ENCODE data around the gene SRGAP3. TPM values are rescaled to one million over a fixed set of nuclear protein-coding genes. Genes with fewer than 3 reads are reported as not detected.

The SRGAP3 gene
- total and polyA plus RNA-seq, 2 donors: 3.9 to 4.4 TPM

DNA sequence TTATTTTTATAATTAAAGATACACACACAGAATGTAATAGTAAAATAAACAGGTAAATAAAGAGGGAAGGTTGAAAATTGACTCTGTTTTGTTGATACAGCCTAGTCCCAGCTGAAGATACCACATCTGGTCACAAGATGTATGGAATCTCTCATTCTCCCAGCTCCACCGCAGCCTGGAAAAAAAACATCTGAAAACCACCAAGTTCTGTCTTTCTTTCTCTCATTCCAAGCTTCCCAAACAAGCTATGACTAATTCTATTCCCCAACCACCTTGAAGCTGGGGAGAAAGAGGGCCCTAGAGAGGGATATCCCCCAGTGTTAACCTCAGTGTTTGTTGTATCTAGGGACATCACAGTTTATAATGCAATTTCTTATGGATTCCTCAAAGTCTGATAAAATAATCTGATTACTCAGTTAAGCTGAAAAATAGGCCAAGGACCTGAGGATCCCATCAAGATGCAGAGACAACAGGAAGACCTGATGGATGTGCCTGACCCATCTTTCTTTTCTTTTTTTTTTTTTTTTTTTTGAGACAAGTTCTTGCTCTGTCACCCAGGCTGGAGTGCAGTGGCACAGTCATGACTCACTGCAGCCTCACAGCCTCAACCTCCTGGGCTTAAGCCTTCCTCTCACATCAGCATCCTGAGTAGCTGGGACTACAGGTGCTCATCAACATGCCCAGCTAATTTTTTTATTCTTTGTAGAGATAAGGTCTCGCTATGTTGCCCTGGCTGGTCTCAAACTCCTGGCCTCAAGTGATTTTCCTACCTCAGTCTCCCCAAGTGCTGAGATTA is 38.1 kb downstream of the SRGAP3 start:
- H3K4me1 ChIP-seq (ENCODE audit: control insufficient read depth in 2 of 2, insufficient read depth in 2 of 2, low read length in 2 of 2): peaks cover 0 to 13% of the 10 kb centered on the region in 2 donors
- 92% methylated on average over 2 of the region's 2 CpGs for WGBS
- H3K4me3 ChIP-seq (ENCODE audit: low read length in 2 of 2): no peak overlapping the region
- DNase-seq (ENCODE audit: low read depth in 6 of 9, low spot score in 9 of 9): no peak
- peak overlapping the region; percentile 12 to 22 for H3K27ac ChIP-seq (ENCODE audit: low read depth in 1 of 2, low read length in 1 of 2)
- no peaks in the 10 kb centered on the region for H3K9me3 ChIP-seq (ENCODE audit: control insufficient read depth in 2 of 2, insufficient read depth in 1 of 2, low read length in 1 of 2)
- no peaks in the 10 kb centered on the region for H3K36me3 ChIP-seq (ENCODE audit: control insufficient read depth in 2 of 2, insufficient read depth in 2 of 2, low read length in 1 of 2)
- H3K27me3 ChIP-seq (ENCODE audit: control insufficient read depth in 2 of 2, insufficient read depth in 1 of 2, low read length in 1 of 2): no peaks in the 10 kb centered on the region

GRCh38 chr3:9209777-9210176 is 39.7 kb downstream of the SRGAP3 start:
- Histone ChIP-seq H3K36me3 (ENCODE audit: control insufficient read depth in 2 of 2, insufficient read depth in 2 of 2, low read length in 1 of 2) (no peaks in the 10 kb centered on the region), H3K4me3 (ENCODE audit: low read length in 2 of 2) (no peak overlapping the region), H3K4me1 (ENCODE audit: control insufficient read depth in 2 of 2, insufficient read depth in 2 of 2, low read length in 2 of 2) (peaks cover 0 to 6% of the 10 kb centered on the region in 2 donors), H3K27ac (ENCODE audit: low read depth in 1 of 2, low read length in 1 of 2) (no peak overlapping the region), H3K27me3 (ENCODE audit: control insufficient read depth in 2 of 2, insufficient read depth in 1 of 2, low read length in 1 of 2) (no peaks in the 10 kb centered on the region), H3K9me3 (ENCODE audit: control insufficient read depth in 2 of 2, insufficient read depth in 1 of 2, low read length in 1 of 2) (no peaks in the 10 kb centered on the region)
- WGBS: 98% methylated on average over 3 of the region's 3 CpGs
- no peak for DNase-seq (ENCODE audit: low read depth in 6 of 9, low spot score in 9 of 9)

GRCh38 chr3:9208605-9209152 is 40.8 kb downstream of the SRGAP3 start:
- 90% methylated on average over 2 of the region's 2 CpGs for WGBS

DNA sequence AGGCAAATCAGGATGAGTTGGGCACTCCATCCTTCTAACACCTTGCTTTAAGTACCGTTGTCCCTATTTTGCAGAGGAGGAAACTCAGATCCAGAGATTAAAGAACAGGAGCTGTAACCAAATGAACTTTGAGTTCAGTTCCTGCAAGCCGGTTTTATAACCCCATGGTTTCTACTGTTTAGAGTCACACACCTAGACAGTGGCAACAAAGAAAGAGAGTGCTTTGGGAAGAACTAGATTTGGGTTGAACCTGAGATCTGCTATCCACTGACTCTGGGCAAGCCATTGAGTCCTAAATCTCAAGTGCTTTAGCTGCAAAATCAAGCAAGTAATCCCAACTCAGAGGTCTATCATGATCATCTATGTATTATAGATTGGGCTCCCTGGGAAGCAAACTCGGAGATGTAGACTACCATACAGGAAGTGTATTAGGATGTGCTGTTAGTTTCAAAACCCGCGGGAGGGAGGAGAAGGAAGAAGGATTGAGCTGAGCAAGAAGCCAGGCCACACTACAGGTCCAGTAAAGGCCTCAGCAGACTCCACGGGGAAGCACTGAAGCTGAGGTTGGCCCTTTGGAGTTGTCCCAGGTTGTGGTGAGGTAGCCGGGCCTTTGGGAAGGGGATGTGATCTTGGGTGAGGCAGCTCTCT is 42.2 kb downstream of the SRGAP3 start:
- Histone ChIP-seq H3K27ac (ENCODE audit: low read depth in 1 of 2, low read length in 1 of 2) (no peak overlapping the region), H3K36me3 (ENCODE audit: control insufficient read depth in 2 of 2, insufficient read depth in 2 of 2, low read length in 1 of 2) (no peaks in the 10 kb centered on the region), H3K4me3 (ENCODE audit: low read length in 2 of 2) (no peak overlapping the region), H3K4me1 (ENCODE audit: control insufficient read depth in 2 of 2, insufficient read depth in 2 of 2, low read length in 2 of 2) (no peaks in the 10 kb centered on the region), H3K9me3 (ENCODE audit: control insufficient read depth in 2 of 2, insufficient read depth in 1 of 2, low read length in 1 of 2) (no peaks in the 10 kb centered on the region), H3K27me3 (ENCODE audit: control insufficient read depth in 2 of 2, insufficient read depth in 1 of 2, low read length in 1 of 2) (no peaks in the 10 kb centered on the region)
- WGBS: 94% methylated on average over 7 of the region's 7 CpGs
- DNase-seq (ENCODE audit: low read depth in 6 of 9, low spot score in 9 of 9): no peak

More at GRCh38 chr3:9208605-9209152, 40.8 kb downstream of the SRGAP3 start:
- Histone ChIP-seq H3K36me3 (ENCODE audit: control insufficient read depth in 2 of 2, insufficient read depth in 2 of 2, low read length in 1 of 2) (no peaks in the 10 kb centered on the region), H3K4me1 (ENCODE audit: control insufficient read depth in 2 of 2, insufficient read depth in 2 of 2, low read length in 2 of 2) (peaks cover 0 to 6% of the 10 kb centered on the region in 2 donors), H3K9me3 (ENCODE audit: control insufficient read depth in 2 of 2, insufficient read depth in 1 of 2, low read length in 1 of 2) (no peaks in the 10 kb centered on the region), H3K27ac (ENCODE audit: low read depth in 1 of 2, low read length in 1 of 2) (no peak overlapping the region), H3K4me3 (ENCODE audit: low read length in 2 of 2) (no peak overlapping the region), H3K27me3 (ENCODE audit: control insufficient read depth in 2 of 2, insufficient read depth in 1 of 2, low read length in 1 of 2) (no peaks in the 10 kb centered on the region)
- no peak for DNase-seq (ENCODE audit: low read depth in 6 of 9, low spot score in 9 of 9)

- H3K27ac ChIP-seq (ENCODE audit: low read depth in 1 of 2, low read length in 1 of 2): no peak overlapping the region
- H3K4me3 ChIP-seq (ENCODE audit: low read length in 2 of 2): no peak overlapping the region
- H3K4me1 ChIP-seq (ENCODE audit: control insufficient read depth in 2 of 2, insufficient read depth in 2 of 2, low read length in 2 of 2): no peaks in the 10 kb centered on the region
- WGBS: 95% methylated on average over 4 of the region's 4 CpGs
- no peaks in the 10 kb centered on the region for H3K27me3 ChIP-seq (ENCODE audit: control insufficient read depth in 2 of 2, insufficient read depth in 1 of 2, low read length in 1 of 2)
- DNase-seq (ENCODE audit: low read depth in 6 of 9, low spot score in 9 of 9): no peak
- no peaks in the 10 kb centered on the region for H3K9me3 ChIP-seq (ENCODE audit: control insufficient read depth in 2 of 2, insufficient read depth in 1 of 2, low read length in 1 of 2)
- H3K36me3 ChIP-seq (ENCODE audit: control insufficient read depth in 2 of 2, insufficient read depth in 2 of 2, low read length in 1 of 2): no peaks in the 10 kb centered on the region
Observed at GRCh38 chr3:9206287-9206686, 43.2 kb downstream of the SRGAP3 start.

DNA sequence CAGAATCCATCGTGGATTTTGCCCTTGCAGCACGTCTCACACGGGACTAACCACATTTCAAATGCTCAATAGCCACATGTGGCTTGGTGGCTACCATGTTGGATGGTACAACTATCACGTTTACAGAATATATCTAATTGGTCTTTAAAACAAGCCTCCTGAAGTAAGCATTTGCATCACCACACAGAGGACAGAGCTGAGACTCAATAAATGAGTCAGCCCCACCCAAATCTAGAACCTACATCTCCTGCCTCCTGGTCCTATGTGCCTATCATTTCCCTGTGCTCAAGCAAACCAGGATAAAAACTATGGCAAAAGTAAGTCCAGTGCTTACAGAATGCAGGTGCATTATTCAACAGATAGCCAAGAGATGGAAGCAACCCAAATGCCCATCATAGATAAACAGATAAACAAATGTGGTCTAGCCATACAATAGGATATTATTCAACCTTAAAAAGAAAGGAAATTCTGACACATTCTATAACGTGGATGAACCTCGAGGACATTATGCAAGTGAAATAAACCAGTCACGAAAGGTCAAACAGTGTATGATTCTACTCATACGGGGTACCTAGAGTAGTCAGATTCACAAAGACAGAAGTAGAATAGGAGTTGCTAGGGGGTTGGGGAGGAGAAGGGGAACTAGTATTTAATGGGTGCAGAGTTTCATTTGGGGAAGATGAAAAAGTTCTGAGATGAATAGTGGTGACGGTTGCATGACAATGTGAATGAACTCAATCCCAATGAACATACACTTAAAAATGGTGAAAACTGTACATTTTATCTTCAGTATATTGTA is 43.9 kb downstream of the SRGAP3 start:
- no peaks in the 10 kb centered on the region for H3K4me1 ChIP-seq (ENCODE audit: control insufficient read depth in 2 of 2, insufficient read depth in 2 of 2, low read length in 2 of 2)
- no peaks in the 10 kb centered on the region for H3K9me3 ChIP-seq (ENCODE audit: control insufficient read depth in 2 of 2, insufficient read depth in 1 of 2, low read length in 1 of 2)
- no peak overlapping the region for H3K27ac ChIP-seq (ENCODE audit: low read depth in 1 of 2, low read length in 1 of 2)
- DNase-seq (ENCODE audit: low read depth in 6 of 9, low spot score in 9 of 9): no peak
- no peaks in the 10 kb centered on the region for H3K27me3 ChIP-seq (ENCODE audit: control insufficient read depth in 2 of 2, insufficient read depth in 1 of 2, low read length in 1 of 2)
- no peak overlapping the region for H3K4me3 ChIP-seq (ENCODE audit: low read length in 2 of 2)
- 93% methylated on average over 9 of the region's 9 CpGs for WGBS
- H3K36me3 ChIP-seq (ENCODE audit: control insufficient read depth in 2 of 2, insufficient read depth in 2 of 2, low read length in 1 of 2): no peaks in the 10 kb centered on the region

- WGBS: 96% methylated on average over 17 of the region's 17 CpGs
Observed at GRCh38 chr3:9204253-9204992, 45.0 kb downstream of the SRGAP3 start.

DNA sequence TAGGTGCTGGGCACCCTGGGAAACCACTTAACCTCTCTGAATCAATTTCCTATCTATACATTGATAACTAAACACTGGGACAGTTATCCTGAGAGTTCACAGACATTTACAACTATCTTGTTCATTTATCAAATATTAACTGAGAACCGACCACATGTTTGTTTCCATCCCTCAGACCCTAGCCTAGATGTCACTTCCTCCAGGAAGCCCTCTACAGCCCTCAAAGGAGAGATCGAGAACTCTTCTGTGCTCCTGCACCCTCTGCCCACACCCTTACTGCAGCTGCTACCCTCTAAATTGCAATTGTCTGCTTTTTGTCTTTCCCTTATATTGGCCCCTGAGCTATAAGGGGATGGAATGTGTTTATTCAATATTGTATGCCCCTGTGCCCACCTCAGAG is 46.1 kb downstream of the SRGAP3 start:
- H3K4me3 ChIP-seq (ENCODE audit: low read length in 2 of 2): no peak overlapping the region
- no peaks in the 10 kb centered on the region for H3K4me1 ChIP-seq (ENCODE audit: control insufficient read depth in 2 of 2, insufficient read depth in 2 of 2, low read length in 2 of 2)
- H3K9me3 ChIP-seq (ENCODE audit: control insufficient read depth in 2 of 2, insufficient read depth in 1 of 2, low read length in 1 of 2): no peaks in the 10 kb centered on the region
- no peaks in the 10 kb centered on the region for H3K27me3 ChIP-seq (ENCODE audit: control insufficient read depth in 2 of 2, insufficient read depth in 1 of 2, low read length in 1 of 2)
- 87% methylated on average over 2 of the region's 2 CpGs for WGBS
- no peak for DNase-seq (ENCODE audit: low read depth in 6 of 9, low spot score in 9 of 9)
- no peaks in the 10 kb centered on the region for H3K36me3 ChIP-seq (ENCODE audit: control insufficient read depth in 2 of 2, insufficient read depth in 2 of 2, low read length in 1 of 2)
- no peak overlapping the region for H3K27ac ChIP-seq (ENCODE audit: low read depth in 1 of 2, low read length in 1 of 2)

More at GRCh38 chr3:9204253-9204992, 45.0 kb downstream of the SRGAP3 start:
- Histone ChIP-seq H3K36me3 (ENCODE audit: control insufficient read depth in 2 of 2, insufficient read depth in 2 of 2, low read length in 1 of 2) (no peaks in the 10 kb centered on the region), H3K4me1 (ENCODE audit: control insufficient read depth in 2 of 2, insufficient read depth in 2 of 2, low read length in 2 of 2) (no peaks in the 10 kb centered on the region), H3K27me3 (ENCODE audit: control insufficient read depth in 2 of 2, insufficient read depth in 1 of 2, low read length in 1 of 2) (no peaks in the 10 kb centered on the region), H3K27ac (ENCODE audit: low read depth in 1 of 2, low read length in 1 of 2) (no peak overlapping the region), H3K4me3 (ENCODE audit: low read length in 2 of 2) (no peak overlapping the region), H3K9me3 (ENCODE audit: control insufficient read depth in 2 of 2, insufficient read depth in 1 of 2, low read length in 1 of 2) (no peaks in the 10 kb centered on the region)
- no peak for DNase-seq (ENCODE audit: low read depth in 6 of 9, low spot score in 9 of 9)

Measured in thymus (tissue), 11 donors.